Gastrocnemius medialis (tissue), 4 donors: ENCODE measurements around the gene CACNA2D2. TPM values are rescaled to one million over a fixed set of nuclear protein-coding genes. Genes with fewer than 3 reads are reported as not detected.

Experiments
- ATAC-seq, 2 donors: fragments of 150-250 bp; one replicate each; pipeline ENCODE4 v1.9.1; 2016
- DNase-seq, 2 donors: peaks; one replicate each; pipeline ENCODE4 v3.0.0-alpha.2; 2019
- H3K27ac ChIP-seq, 4 donors: fragments of 200-600 bp; sonication (generic); 1 replicate in 1 of 4; 2 replicates in 3 of 4; pipeline ENCODE4 v1.5.1; 2016 to 2018; ENCODE audit warnings: mild to moderate bottlenecking in 2 of 4, moderate library complexity in 1 of 4
- H3K27me3 ChIP-seq, 3 donors: fragments of 200-600 bp; sonication (generic) in 2 of 3; 1 replicate in 1 of 3; 2 replicates in 2 of 3; pipeline versions ENCODE4 v1.5.1 to v1.6.0; 2016 to 2019; ENCODE audit warnings: mild to moderate bottlenecking in 1 of 3, moderate library complexity in 1 of 3
- H3K36me3 ChIP-seq, 2 donors: fragments of 200-600 bp; sonication (generic) in 1 of 2; one replicate each; pipeline ENCODE4 v1.5.1; 2017 to 2018
- H3K4me1 ChIP-seq, 2 donors: fragments of 200-600 bp; sonication (generic) in 1 of 2; one replicate each; pipeline ENCODE4 v1.5.1; 2016 to 2017; ENCODE audit warnings: mild to moderate bottlenecking in 2 of 2
- H3K4me3 ChIP-seq, 4 donors: fragments of 200-600 bp; sonication (generic) in 3 of 4; 1 replicate in 1 of 4; 2 replicates in 3 of 4; pipeline ENCODE4 v1.5.1; 2016 to 2019; ENCODE audit warnings: mild to moderate bottlenecking in 2 of 4
- H3K9me3 ChIP-seq, 3 donors: fragments of 200-600 bp; sonication (generic) in 2 of 3; 1 replicate in 1 of 3; 2 replicates in 2 of 3; pipeline ENCODE4 v1.5.1; 2016 to 2019
- CTCF ChIP-seq, 5 experiments: fragments of 450-650 bp in 3 of 5; fragments of 200-600 bp in 2 of 5; sonication (generic) in 2 of 5; IDR thresholded peaks in 4 of 5; conservative IDR thresholded peaks in 1 of 5; 1 replicate in 4 of 5; 2 replicates in 1 of 5; pipeline ENCODE4 v1.5.1; 2016 to 2019; ENCODE audit warnings: antibody characterized with exemption in 5 of 5, mild to moderate bottlenecking in 3 of 5, moderate library complexity in 3 of 5
- POLR2A ChIP-seq, 2 donors: fragments of 450-650 bp; IDR thresholded peaks; one replicate each; pipeline ENCODE4 v1.6.1; 2017; ENCODE audit warnings: antibody characterized with exemption in 2 of 2, mild to moderate bottlenecking in 2 of 2, moderate library complexity in 2 of 2
- in situ Hi-C, 4 donors: fragments of 200-750 bp; cut with MboI; loops; one replicate each; pipeline versions ENCODE4 v1.15.0 to v1.8.0; 2017; ENCODE audit warnings: low sequenced_read_pairs in 4 of 4
- intact Hi-C: fragments of 100-400 bp; cut with DNase I; formaldehyde crosslinking; loops from one replicate; pipeline ENCODE4 v1.15.1; 2023; ENCODE audit warnings: low total_unique reads
- total RNA-seq, 4 donors: library from RNA; depleted of rRNA; stranded (reverse); fragments of >200 nt; gene quantifications; one replicate each; pipeline versions ENCODE4 v1.1.0 to v1.2.3, GENCODE V29; 2016

Gene CACNA2D2
- total RNA-seq, 4 donors from 2014 or later = 0.27 to 0.68 (median 0.45) TPM

- peak overlapping the region; percentile 50 to 79 (median 56) for H3K27ac ChIP-seq
- H3K9me3 ChIP-seq = no peaks in the 10 kb centered on the region
- peaks cover 0 to 20% of the 10 kb centered on the region in 2 donors for H3K36me3 ChIP-seq
- H3K4me3 ChIP-seq = no peak overlapping the region
- ATAC-seq (peak; percentile 89 to 90), DNase-seq (peak in 1 of 2 donors; percentile 67)
- intact Hi-C loops (no loop called here), in situ Hi-C loops (no loop called here)
- TF ChIP-seq POLR2A (IDR thresholded peaks at IDR 0.05) (no peak), CTCF (IDR thresholded peaks at IDR 0.05 in 4 of 5, conservative IDR thresholded peaks at IDR 0.05 in 1 of 5) (no peak)
- peaks cover 39 to 40% of the 10 kb centered on the region in 2 donors for H3K4me1 ChIP-seq
- H3K27me3 ChIP-seq = no peaks in the 10 kb centered on the region
Observed at GRCh38 chr3:50314342-50314741, 189.1 kb downstream of the CACNA2D2 start.

Other genes starting within 250 kb of the CACNA2D2 start
- 1 to 10 TPM; 1.7 to 3.1 (median 2.1) TPM for gene SEMA3B, start 234.5 kb downstream of the CACNA2D2 start, total RNA-seq
- gene LSMEM2, start 224.5 kb downstream of the CACNA2D2 start, total RNA-seq = under 1 TPM in 3 of 4 donors, not detected in 1; 0.41 to 0.98 (median 0.49) TPM
- 100 to 1,000 TPM; 111 to 145 (median 127) TPM for gene IFRD2, start 211.2 kb downstream of the CACNA2D2 start, total RNA-seq
- 1 to 10 TPM in 3 of 4 donors, not detected in 1; 1.1 to 2.3 (median 1.2) TPM for gene HYAL3, start 204.2 kb downstream of the CACNA2D2 start, total RNA-seq
- 10 to 100 TPM; 12.5 to 22.1 (median 14.8) TPM for gene NAA80, start 204.2 kb downstream of the CACNA2D2 start, total RNA-seq
- 10 to 100 TPM in 2 of 4 donors, 1 to 10 TPM in 2; 3.6 to 14.6 (median 9.1) TPM for gene HYAL1, start 200.1 kb downstream of the CACNA2D2 start, total RNA-seq
- 10 to 100 TPM; 47.0 to 69.8 (median 65.4) TPM for gene HYAL2, start 180.9 kb downstream of the CACNA2D2 start, total RNA-seq
- 10 to 100 TPM; 38.5 to 72.7 (median 51.5) TPM for gene TUSC2, start 175.4 kb downstream of the CACNA2D2 start, total RNA-seq
- gene RASSF1, start 162.8 kb downstream of the CACNA2D2 start, total RNA-seq = 10 to 100 TPM; 13.3 to 22.5 (median 18.0) TPM
- gene ZMYND10, start 157.9 kb downstream of the CACNA2D2 start, total RNA-seq = 1 to 10 TPM in 1 of 4 donors, not detected in 3; 3.0 TPM
- 10 to 100 TPM; 14.1 to 26.2 (median 23.1) TPM for gene NPRL2, start 152.9 kb downstream of the CACNA2D2 start, total RNA-seq
- 10 to 100 TPM; 13.3 to 19.9 (median 17.8) TPM for gene CYB561D2, start 152.8 kb downstream of the CACNA2D2 start, total RNA-seq
- gene TMEM115, start 144.1 kb downstream of the CACNA2D2 start, total RNA-seq = 10 to 100 TPM; 26.9 to 57.8 (median 42.3) TPM
- gene C3orf18, start 64.1 kb upstream of the CACNA2D2 start, total RNA-seq = 10 to 100 TPM; 12.6 to 27.4 (median 15.4) TPM
- gene HEMK1, start 65.9 kb upstream of the CACNA2D2 start, total RNA-seq = 1 to 10 TPM; 4.5 to 8.1 (median 7.5) TPM
- gene CISH, start 108.1 kb upstream of the CACNA2D2 start, total RNA-seq = 10 to 100 TPM in 2 of 4 donors, 1 to 10 TPM in 2; 3.3 to 50.5 (median 20.3) TPM
- gene MAPKAPK3, start 113.5 kb upstream of the CACNA2D2 start, total RNA-seq = 100 to 1,000 TPM; 235 to 466 (median 387) TPM
- 1 to 10 TPM in 1 of 4 donors, under 1 TPM in 3; 0.61 to 3.1 (median 0.73) TPM for gene DOCK3, start 171.3 kb upstream of the CACNA2D2 start, total RNA-seq